T-helper 2 cell treated with Interferon-gamma antibody and Interleukin-4, amounts not matched to agents 5 μg/mL and 100 μg/mL, for 36 hours (primary cell): Measurements from ENCODE around the gene RERE.

ENCODE experiments used
- DNase-seq: peaks from one replicate; pipeline ENCODE4 v3.0.0; 2021; ENCODE audit warnings: low spot score
- H3K27ac Mint-ChIP-seq: one replicate; pipeline ENCODE4 v1.8.0; 2021; ENCODE audit warnings: mild to moderate bottlenecking, mixed read lengths
- H3K27me3 Mint-ChIP-seq: one replicate; pipeline ENCODE4 v1.8.0; 2021; ENCODE audit warnings: low read depth, mixed read lengths
- H3K36me3 Mint-ChIP-seq: one replicate; pipeline ENCODE4 v1.8.0; 2021; ENCODE audit warnings: low read depth, mixed read lengths
- H3K4me1 Mint-ChIP-seq: one replicate; pipeline ENCODE4 v1.8.0; 2021; ENCODE audit warnings: low read depth, mixed read lengths
- H3K4me3 Mint-ChIP-seq: one replicate; pipeline ENCODE4 v1.8.0; 2022; ENCODE audit warnings: mild to moderate bottlenecking, moderate library complexity, mixed read lengths
- H3K9me3 Mint-ChIP-seq: one replicate; pipeline ENCODE4 v1.8.0; 2021; ENCODE audit warnings: mixed read lengths

Gene RERE

GRCh38 chr1:8406960-8407359, 410.5 kb downstream of the RERE start:
- Mint-ChIP-seq H3K27me3 (no peaks in the 10 kb centered on the region), H3K4me3 (no peak overlapping the region)

GRCh38 chr1:8406011-8406410, 411.4 kb downstream of the RERE start:
- no peaks in the 10 kb centered on the region for H3K9me3 Mint-ChIP-seq
- H3K27me3 Mint-ChIP-seq, result no peaks in the 10 kb centered on the region
- no peak overlapping the region for H3K27ac Mint-ChIP-seq
- H3K4me1 Mint-ChIP-seq, result peaks cover 45% of the 10 kb centered on the region
- H3K4me3 Mint-ChIP-seq, result no peak overlapping the region
- no peak for DNase-seq
- peaks cover 40% of the 10 kb centered on the region for H3K36me3 Mint-ChIP-seq

More at GRCh38 chr1:8406960-8407359, 410.5 kb downstream of the RERE start:
- H3K9me3 Mint-ChIP-seq, result no peaks in the 10 kb centered on the region
- no peak for DNase-seq
- peaks cover 44% of the 10 kb centered on the region for H3K36me3 Mint-ChIP-seq
- H3K4me1 Mint-ChIP-seq, result peaks cover 48% of the 10 kb centered on the region
- H3K27ac Mint-ChIP-seq, result no peak overlapping the region

- no peak overlapping the region for H3K4me3 Mint-ChIP-seq
- no peak for DNase-seq
- no peaks in the 10 kb centered on the region for H3K27me3 Mint-ChIP-seq
- H3K27ac Mint-ChIP-seq, result peak overlapping the region; percentile 24
- H3K36me3 Mint-ChIP-seq, result peaks cover 35% of the 10 kb centered on the region
- no peaks in the 10 kb centered on the region for H3K9me3 Mint-ChIP-seq
- H3K4me1 Mint-ChIP-seq, result peaks cover 37% of the 10 kb centered on the region
Measured at GRCh38 chr1:8404460-8405370, 412.7 kb downstream of the RERE start.

GRCh38 chr1:8402109-8402710, 415.2 kb downstream of the RERE start:
- Mint-ChIP-seq H3K36me3 (peaks cover 33% of the 10 kb centered on the region), H3K4me1 (peaks cover 33% of the 10 kb centered on the region), H3K9me3 (peaks cover 4% of the 10 kb centered on the region), H3K27ac (no peak overlapping the region), H3K27me3 (no peaks in the 10 kb centered on the region), H3K4me3 (no peak overlapping the region)
- DNase-seq, result no peak

GRCh38 chr1:8398677-8399076, 418.8 kb downstream of the RERE start:
- peaks cover 48% of the 10 kb centered on the region for H3K4me1 Mint-ChIP-seq
- H3K27me3 Mint-ChIP-seq, result no peaks in the 10 kb centered on the region
- H3K4me3 Mint-ChIP-seq, result no peak overlapping the region
- no peak for DNase-seq
- peaks cover 26% of the 10 kb centered on the region for H3K36me3 Mint-ChIP-seq
- no peak overlapping the region for H3K27ac Mint-ChIP-seq
- H3K9me3 Mint-ChIP-seq, result peaks cover 4% of the 10 kb centered on the region

- no peak for DNase-seq
- peak overlapping the region; percentile 3 for H3K4me3 Mint-ChIP-seq
- peaks cover 30% of the 10 kb centered on the region for H3K36me3 Mint-ChIP-seq
- H3K27ac Mint-ChIP-seq, result peak overlapping the region; percentile 66
- H3K9me3 Mint-ChIP-seq, result peaks cover 4% of the 10 kb centered on the region
- H3K27me3 Mint-ChIP-seq, result no peaks in the 10 kb centered on the region
- H3K4me1 Mint-ChIP-seq, result peaks cover 48% of the 10 kb centered on the region
Measured at GRCh38 chr1:8398086-8398485, 419.4 kb downstream of the RERE start.

- H3K9me3 Mint-ChIP-seq, result peaks cover 4% of the 10 kb centered on the region
- no peaks in the 10 kb centered on the region for H3K27me3 Mint-ChIP-seq
- H3K4me1 Mint-ChIP-seq, result peaks cover 54% of the 10 kb centered on the region
- peak overlapping the region; percentile 33 for H3K27ac Mint-ChIP-seq
- peak overlapping the region; percentile 3 for H3K4me3 Mint-ChIP-seq
- H3K36me3 Mint-ChIP-seq, result peaks cover 30% of the 10 kb centered on the region
- DNase-seq, result no peak
Measured at GRCh38 chr1:8397511-8397910, 419.9 kb downstream of the RERE start.

GRCh38 chr1:8396786-8397406, 420.5 kb downstream of the RERE start:
- peaks cover 57% of the 10 kb centered on the region for H3K4me1 Mint-ChIP-seq
- peaks cover 24% of the 10 kb centered on the region for H3K36me3 Mint-ChIP-seq
- H3K27ac Mint-ChIP-seq, result peak overlapping the region; percentile 28
- H3K9me3 Mint-ChIP-seq, result peaks cover 4% of the 10 kb centered on the region
- peak; percentile 44 for DNase-seq
- H3K4me3 Mint-ChIP-seq, result peak overlapping the region; percentile 16
- no peaks in the 10 kb centered on the region for H3K27me3 Mint-ChIP-seq

- no peak for DNase-seq
- Mint-ChIP-seq H3K27me3 (no peaks in the 10 kb centered on the region), H3K4me1 (peaks cover 59% of the 10 kb centered on the region), H3K36me3 (peaks cover 26% of the 10 kb centered on the region), H3K9me3 (peaks cover 4% of the 10 kb centered on the region), H3K27ac (peak overlapping the region; percentile 28), H3K4me3 (peak overlapping the region; percentile 60)
Measured at GRCh38 chr1:8396083-8396785, 421.2 kb downstream of the RERE start.

GRCh38 chr1:8395433-8395866, 422.0 kb downstream of the RERE start:
- H3K36me3 Mint-ChIP-seq, result peaks cover 29% of the 10 kb centered on the region
- no peak for DNase-seq
- H3K27ac Mint-ChIP-seq, result peak overlapping the region; percentile 62
- H3K9me3 Mint-ChIP-seq, result peaks cover 4% of the 10 kb centered on the region
- peak overlapping the region; percentile 60 for H3K4me3 Mint-ChIP-seq
- no peaks in the 10 kb centered on the region for H3K27me3 Mint-ChIP-seq
- peaks cover 65% of the 10 kb centered on the region for H3K4me1 Mint-ChIP-seq

- H3K36me3 Mint-ChIP-seq, result peaks cover 32% of the 10 kb centered on the region
- peaks cover 72% of the 10 kb centered on the region for H3K4me1 Mint-ChIP-seq
- peaks cover 4% of the 10 kb centered on the region for H3K9me3 Mint-ChIP-seq
- peak overlapping the region; percentile 62 for H3K27ac Mint-ChIP-seq
- no peaks in the 10 kb centered on the region for H3K27me3 Mint-ChIP-seq
- DNase-seq, result no peak
- peak overlapping the region; percentile 60 for H3K4me3 Mint-ChIP-seq
Measured at GRCh38 chr1:8394456-8395321, 422.8 kb downstream of the RERE start.

GRCh38 chr1:8392522-8392921, 424.9 kb downstream of the RERE start:
- DNase-seq, result no peak
- H3K27ac Mint-ChIP-seq, result no peak overlapping the region
- H3K4me3 Mint-ChIP-seq, result no peak overlapping the region
- peaks cover 57% of the 10 kb centered on the region for H3K4me1 Mint-ChIP-seq
- no peaks in the 10 kb centered on the region for H3K9me3 Mint-ChIP-seq
- H3K36me3 Mint-ChIP-seq, result peaks cover 29% of the 10 kb centered on the region
- no peaks in the 10 kb centered on the region for H3K27me3 Mint-ChIP-seq

GRCh38 chr1:8390707-8391106, 426.7 kb downstream of the RERE start:
- H3K9me3 Mint-ChIP-seq, result no peaks in the 10 kb centered on the region
- H3K27me3 Mint-ChIP-seq, result no peaks in the 10 kb centered on the region
- peaks cover 39% of the 10 kb centered on the region for H3K4me1 Mint-ChIP-seq
- H3K27ac Mint-ChIP-seq, result peak overlapping the region; percentile 20
- H3K36me3 Mint-ChIP-seq, result peaks cover 32% of the 10 kb centered on the region
- DNase-seq, result no peak
- no peak overlapping the region for H3K4me3 Mint-ChIP-seq
